NCI-H526 treated with DMSO at 0.1 percent for 48 hours (cell line): Measurements from ENCODE around the gene POMT1.

Source experiments
- DNase-seq: peaks from one replicate; lab custom pipeline; 2025; lab: John Stamatoyannopoulos, UW

The POMT1 gene

DNA sequence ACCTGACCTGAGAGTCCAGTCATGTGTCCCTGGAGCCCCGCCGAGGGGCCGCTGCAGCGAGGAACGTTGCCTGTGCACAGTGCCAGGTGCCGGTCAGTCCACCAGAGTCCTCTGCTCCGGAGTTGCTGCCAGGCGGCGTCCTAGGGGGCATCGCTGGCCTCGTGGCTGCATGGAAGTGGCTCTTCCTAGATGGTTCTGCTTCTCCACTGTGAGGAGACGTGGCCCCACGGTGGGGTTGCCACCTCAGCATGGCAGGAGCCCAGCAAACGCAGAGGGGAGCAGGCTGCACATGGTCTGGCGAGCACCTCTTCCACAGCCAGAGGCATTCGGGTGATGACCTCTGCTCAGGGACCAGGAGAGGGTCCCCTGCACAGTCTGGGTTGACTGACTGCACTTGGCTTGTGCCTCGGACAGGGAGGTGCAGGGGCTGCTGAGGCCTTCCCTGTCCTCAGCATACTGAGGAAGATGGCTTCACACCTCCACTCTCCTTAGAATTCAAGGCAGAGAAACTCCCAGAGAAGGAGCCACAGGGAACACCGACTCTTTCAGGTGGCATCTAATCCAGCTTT, 25.9 kb upstream of the POMT1 start:
- no peak for DNase-seq

DNA sequence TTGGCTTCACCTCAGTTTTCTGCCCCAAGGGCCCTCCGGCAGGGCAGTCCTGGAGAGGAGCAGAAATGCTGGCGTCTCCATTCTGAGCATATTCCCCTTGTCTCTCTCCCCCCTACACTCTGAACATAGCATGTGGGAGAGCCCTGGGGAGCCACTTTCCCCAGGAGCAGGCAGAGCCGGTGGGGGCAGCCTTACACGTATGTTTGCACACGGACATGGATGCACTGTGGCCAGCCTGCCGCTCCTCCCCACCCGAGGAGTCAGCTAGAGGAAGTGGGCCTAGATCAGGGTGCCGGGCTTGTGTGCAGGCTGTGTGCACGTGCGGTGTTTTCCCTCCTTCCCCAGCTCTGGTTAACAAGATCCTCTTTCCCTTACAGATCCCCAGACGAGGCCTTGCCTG, 25.4 kb upstream of the POMT1 start:
- no peak for DNase-seq

DNA sequence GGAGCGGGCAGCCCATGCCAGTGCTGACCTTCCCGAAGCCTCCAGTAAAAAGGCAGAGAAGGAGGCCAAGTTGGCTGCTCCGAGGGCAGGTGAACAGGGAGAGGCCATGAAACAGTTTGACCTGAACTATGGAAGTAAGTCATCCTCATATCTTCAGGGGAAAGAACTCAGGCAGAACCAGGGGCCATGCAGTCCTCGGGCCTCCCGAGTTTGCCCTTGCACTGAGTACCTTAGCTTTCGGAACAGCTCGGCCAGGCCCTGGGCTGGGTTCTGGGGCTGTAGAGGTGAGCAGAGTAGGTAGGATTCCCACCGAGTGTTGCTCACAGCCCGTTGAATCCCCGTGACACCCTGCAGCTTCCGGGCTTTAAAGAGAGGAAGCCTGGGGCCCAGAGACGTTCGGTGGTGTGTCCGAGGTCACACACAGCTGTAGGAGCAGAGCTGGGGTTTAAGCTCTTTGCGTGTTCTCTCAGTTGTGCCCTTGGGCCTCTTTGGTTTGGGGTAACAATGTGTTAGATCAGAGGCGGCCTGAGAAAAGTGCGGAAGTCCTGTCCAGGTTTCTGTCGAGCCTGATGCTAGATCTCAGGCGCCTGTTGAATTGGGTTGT, 24.8 kb upstream of the POMT1 start:
- no peak for DNase-seq

DNA sequence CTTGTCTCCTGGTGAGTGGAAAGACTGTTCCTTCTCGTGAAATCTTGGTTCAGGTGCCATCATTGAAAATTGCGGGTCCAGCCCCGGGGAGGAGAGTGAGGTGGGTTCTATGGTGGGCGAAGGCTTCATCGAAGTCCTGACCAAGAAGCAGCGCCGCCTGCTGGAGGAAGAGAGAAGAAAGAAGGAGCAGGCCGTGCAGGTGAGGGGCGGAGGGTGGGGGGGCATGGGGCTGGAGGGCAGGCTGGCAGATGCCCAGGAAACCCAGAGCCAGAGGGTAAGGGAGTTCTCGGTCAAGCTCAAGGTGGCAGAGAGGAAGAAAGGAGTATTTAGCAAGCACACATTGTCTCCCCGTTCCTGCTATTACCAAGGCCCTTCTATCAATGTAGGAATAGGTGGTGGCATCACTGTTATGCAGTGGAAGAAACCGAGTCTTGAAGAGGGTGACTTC, 24.3 kb upstream of the POMT1 start:
- peak; percentile 9 for DNase-seq

DNA sequence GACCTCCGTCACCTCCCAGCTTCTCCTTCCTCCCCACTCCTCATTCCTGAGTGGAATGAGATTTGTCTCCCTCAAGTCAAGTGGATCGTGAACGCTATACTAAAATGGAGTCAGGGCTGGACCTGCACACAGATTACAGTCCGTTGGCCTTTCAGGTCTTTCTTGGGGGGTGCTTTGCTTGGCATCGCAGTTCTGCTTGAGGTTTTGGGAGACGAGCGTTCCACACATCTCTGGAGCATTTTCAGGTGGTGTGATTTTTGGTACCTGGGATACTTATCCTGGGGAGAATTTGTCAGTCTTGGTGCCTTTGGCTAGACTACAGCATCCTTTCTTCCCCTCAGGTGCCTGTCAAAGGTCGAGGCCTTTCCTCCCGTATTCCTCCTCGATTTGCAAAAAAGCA, 23.8 kb upstream of the POMT1 start:
- no peak for DNase-seq

DNA sequence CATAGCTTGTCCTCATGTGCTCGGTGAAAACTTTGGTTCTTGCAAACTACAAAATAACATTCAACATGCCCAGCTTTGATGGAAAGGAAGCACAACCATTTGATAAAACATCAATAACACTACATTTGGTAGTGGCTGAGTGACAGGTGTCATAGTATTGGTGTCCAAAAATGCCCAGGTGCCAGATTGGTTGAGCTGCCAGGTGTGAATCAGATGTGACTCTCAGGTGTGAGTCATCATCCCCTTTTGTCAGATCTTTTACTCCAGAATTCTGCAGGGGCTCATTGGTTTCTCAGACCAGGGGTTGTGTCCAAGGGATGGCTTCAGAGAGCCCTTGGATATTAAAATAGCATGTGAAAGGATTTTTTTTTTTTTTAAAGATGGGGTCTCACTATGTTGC, 22.5 kb upstream of the POMT1 start:
- no peak for DNase-seq

DNA sequence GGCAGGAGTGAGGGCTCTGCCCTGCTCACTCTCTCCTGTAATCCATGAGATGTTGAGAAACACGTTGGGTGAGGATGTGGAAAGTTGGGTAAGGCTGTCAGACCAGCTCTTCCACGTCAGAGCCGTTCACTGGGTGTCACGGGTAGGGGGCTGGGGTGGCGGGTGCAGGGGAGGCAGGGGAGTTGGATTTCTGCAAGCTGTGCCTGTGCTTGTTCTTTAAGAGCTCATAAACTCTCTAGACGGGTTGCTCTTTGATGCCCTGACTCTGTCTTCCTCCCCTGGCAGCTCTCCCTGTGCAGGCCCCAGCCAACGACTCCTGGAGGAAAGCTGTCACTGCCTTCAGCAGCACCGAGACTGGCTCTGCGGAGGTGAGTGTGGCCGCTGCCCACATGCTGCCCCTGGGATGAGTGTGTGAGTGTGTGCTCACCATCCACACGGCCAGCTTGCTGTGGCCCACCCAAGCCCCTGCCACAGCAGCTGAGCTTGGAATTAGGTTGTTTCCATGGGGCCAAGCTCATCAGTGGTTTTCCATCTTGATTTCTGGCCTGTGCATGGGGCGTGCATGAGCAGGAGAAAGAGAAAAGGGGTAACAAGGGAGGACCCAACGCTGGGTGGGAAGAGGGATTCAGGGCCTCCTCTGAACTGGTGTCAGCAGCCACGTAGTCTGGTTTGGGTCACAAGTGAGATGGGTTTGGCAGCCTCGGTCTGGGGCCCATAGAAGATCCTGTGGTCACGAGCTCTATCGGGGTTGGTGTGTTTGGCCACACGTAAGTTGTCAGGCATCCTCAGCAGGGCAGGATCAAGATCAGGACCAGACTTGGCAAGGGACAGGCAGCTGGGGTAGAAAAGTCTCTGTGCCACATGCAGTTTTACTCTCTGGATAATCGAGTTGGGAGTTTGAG, 21.0 kb upstream of the POMT1 start:
- no peak for DNase-seq

DNA sequence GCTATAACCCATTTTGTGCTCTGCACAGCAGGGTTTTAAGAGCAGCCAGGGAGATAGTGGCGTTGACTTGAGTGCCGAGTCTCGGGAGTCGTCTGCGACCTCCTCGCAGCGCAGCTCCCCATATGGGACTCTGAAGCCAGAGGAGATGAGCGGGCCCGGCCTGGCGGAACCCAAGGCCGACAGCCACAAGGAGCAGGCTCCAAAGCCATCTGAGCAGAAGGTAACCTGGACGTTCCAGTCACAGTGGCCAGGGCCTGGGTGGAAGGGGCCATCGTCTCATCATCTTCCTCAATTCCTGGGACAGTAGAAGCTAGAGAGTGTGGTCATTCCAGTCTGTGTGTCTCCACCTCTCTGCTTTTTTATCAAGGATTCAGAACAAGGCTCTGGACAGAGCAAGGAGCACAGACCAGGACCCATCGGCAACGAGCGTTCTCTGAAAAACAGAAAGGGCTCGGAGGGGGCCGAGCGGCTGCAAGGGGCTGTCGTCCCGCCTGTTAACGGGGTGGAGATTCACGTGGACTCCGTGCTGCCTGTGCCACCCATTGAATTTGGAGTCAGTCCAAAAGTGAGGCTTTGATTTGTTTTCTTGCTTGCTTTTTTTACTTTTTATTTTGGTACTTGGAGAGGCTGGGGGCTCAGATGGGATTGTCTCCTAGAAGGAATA, 20.2 kb upstream of the POMT1 start:
- DNase-seq, result no peak

DNA sequence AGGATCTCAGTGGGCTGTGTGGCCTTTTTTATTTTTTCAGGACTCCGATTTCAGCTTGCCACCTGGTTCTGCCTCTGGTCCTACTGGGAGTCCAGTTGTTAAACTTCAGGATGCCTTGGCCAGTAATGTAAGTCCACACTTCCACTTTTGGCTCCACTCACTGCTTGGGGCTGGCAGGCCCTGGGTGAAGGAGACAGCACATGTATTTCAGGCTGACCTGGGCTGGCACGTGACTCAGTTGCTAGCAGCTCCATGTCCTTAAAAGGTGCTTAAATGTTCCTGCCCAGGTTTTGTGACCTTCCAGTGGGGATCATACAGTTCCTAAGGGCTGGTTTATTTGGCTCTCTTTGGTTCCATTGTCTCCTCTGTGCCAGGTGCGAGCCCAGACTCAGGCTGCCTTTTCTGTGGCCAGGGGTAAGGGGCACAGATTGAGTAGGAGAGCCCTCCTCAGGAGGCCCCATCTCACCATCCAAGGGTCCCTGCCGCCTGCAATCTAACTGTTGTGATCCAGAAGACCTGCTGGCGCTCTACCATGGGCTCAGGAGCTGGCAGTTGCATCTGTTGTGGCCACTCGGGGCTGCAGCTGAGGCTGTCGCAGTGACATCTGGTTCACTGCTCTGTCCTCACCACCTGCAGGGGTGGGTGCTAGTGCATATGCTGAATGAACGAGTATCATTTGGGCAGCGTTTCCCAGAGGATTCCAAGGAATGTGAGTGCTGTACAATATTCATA, 19.2 kb upstream of the POMT1 start:
- DNase-seq, result no peak

DNA sequence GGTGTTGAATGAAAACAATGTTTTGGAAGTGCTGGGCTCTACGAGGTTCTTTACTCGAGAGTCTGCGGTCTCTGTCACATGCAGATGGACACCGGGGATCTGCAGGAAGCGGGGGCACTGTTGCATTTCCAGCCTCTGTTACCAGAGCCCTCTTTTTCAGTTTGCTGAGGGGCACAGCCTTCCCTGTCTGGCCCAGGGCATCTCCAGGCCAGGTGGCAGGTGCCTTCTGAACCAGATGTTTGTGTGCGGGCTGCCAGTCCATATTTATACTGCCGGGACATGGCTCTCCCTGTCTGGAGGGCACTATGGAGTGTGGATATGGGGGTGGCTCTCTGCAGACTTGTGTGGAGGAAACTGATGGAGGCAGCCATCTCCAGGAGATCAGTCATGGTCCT, 18.7 kb upstream of the POMT1 start:
- DNase-seq, result no peak

DNA sequence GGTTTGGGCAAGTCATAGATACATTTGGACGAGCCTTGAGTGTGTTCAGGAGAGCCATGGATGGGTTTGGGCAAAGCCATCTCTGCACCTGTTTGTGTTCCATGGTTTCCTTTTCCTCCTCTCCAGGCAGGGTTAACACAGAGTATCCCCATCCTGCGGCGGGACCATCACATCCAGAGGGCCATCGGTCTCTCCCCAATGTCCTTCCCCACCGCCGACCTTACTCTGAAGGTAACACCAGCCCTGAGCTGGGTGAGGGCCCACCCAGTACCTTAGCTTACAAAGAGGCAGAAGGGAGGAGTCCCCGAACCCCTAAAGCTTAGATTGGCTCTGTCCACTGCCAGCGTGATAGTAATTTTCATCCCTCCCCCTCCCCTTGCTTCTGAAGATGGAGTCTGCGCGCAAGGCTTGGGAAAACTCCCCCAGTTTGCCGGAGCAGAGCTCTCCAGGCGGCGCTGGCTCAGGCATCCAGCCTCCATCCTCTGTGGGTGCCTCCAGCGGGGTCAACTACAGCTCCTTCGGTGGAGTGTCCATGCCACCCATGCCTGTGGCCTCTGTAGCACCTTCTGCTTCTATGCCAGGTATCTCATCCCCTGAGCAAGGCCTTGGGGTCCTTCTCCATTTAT, 18.0 kb upstream of the POMT1 start:
- no peak for DNase-seq

DNA sequence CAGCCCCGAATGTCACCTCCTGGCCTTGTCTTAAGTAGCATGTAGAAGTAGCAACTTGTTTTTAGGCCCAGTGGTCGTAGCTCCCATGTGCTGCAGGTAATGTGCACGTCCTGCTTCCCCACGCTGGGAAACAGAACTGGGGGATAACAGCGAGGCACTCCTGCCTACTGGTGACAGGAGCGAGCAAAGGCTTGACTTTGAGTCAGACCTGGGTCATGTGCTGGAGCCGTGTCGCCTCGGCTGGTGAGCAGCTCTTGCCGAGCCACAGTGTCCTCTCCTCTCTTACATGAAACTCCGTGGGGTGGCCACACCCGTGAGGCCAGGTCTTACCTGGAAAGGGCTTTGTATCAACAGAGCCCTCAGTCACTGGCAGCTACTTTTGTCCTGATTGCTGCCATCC, 17.5 kb upstream of the POMT1 start:
- no peak for DNase-seq

DNA sequence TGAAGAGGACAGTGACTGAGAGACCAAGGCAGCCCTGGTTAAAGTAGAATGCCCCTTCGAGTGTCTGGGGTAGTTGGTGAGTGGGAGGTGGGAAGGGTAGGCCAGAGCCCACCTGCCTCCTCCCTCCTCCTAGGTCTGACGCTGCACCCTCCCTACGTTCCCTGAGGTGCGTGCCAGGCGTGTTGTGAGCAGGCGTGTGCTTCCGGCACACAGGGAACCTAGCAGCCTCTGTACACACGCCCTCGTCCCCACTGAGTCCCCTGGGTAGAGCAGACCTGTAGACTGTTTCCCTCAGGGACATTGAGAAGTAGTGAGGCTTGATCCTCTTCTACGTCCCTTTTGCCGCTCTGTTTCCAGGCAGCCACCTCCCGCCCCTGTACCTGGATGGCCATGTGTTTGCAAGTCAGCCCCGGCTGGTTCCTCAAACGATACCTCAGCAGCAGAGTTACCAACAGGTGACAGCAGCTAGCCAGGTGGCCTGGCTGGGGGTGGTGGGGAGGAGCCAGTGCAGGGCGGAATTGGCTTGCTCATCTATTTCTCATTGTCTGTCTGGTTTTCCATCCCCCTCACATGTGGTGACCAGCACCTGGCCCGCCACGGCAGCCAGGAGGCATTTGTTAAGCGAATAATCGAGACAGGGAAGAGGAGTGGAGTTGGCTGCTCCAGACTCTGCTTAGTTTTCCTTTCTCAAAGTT, 16.8 kb upstream of the POMT1 start:
- no peak for DNase-seq

DNA sequence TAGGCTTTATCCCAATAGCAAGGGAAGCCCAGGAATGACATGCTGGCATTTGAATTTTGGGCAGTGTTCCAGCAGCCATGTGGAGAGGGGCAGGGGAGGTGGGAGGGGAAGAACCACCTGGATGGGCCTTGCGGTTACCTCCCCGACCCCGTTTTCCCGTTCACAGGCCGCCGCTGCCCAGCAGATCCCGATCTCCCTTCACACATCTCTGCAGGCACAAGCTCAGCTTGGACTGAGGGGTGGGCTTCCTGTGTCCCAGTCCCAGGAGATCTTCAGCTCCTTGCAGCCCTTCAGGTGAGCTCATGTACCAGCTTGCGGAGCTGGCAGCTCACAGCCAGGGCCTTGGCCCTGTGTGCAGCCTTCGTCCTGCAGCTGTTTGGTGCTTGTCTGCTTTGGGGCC, 15.7 kb upstream of the POMT1 start:
- no peak for DNase-seq

DNA sequence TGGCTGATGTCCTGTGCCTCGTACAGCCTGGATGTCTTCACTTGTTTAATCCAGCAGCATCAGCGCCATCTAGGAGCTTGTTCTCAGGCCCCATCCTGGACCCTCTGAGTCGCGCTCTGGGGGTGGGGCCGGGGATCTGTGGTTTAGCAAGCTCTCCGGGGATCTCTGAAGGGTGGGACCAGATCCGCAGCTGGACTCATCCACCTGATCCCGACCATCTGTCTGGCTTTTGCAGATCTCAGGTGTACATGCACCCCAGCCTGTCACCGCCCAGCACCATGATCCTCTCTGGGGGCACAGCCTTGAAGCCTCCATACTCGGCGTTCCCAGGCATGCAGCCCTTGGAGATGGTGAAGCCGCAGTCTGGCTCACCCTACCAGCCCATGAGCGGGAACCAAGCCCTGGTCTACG, 15.1 kb upstream of the POMT1 start:
- DNase-seq, result no peak

DNA sequence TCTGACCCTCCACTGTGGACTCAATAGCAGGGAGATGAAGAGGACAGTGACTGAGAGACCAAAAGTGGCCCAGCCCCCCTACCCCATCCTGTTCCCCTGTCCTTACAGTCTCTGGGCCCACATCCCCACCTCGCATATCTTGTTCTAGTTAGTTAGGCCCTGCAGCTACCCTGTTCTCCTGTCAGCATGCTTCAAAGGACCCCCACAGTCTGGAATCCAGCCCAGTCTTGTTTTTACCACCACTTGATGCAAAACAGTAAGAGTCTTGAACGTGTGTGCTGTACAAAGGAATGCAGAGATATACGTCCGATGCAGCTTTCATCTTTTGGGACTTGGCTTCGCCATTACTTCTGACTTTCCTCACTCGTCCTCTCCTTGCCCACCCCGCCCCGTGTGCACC, 12.2 kb upstream of the POMT1 start:
- no peak for DNase-seq

DNA sequence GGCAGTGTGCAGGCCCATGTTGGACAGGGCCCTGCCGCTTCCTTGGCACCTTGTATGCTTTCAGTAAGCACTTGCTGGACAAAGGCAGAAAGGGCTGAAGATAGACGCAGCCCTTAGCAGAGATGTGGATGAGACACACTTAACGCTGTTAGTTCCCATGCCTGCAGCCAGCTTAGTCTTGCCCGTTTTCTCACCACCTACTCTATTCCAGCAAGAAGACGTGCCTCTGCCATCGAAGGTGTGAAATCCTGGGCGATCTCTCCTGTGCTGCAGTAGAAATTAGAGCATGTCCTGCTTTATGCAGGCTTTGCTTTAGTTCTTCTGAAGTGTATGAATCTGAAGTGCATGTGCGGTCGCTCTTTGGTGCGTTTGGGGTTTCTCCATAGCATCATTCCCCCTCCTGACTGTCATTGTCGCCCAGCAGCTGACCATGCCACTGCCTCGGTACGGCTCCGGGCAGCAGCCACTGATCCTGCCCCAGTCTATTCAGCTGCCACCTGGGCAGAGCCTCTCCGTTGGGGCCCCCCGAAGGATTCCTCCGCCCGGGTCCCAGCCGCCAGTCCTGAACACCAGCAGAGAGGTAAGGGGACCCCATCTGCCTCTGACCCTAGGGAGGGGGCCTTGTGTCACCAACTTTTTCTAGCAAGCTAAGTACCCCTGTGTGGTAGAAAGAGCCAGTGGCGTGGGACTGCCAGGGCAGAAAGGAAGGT, 11.6 kb upstream of the POMT1 start:
- DNase-seq, result no peak

DNA sequence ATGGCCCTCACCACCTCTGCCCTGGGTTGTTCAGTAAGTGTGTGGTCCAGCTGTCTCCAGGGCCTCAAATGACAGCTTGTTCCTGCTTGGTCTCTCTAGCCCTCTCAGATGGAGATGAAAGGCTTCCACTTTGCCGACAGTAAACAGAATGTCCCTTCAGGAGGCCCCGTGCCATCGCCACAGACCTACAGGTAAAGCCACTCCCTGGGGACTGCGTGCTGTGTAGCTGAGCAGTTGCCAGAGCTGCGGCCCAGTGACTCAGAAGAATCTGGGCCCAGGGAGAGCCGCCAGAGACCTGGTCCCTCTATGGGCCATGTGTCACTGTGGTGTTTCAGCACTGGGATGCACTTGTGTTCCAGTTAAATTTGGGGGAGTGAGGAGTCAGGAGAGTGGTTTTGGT, 10.6 kb upstream of the POMT1 start:
- DNase-seq, result no peak

DNA sequence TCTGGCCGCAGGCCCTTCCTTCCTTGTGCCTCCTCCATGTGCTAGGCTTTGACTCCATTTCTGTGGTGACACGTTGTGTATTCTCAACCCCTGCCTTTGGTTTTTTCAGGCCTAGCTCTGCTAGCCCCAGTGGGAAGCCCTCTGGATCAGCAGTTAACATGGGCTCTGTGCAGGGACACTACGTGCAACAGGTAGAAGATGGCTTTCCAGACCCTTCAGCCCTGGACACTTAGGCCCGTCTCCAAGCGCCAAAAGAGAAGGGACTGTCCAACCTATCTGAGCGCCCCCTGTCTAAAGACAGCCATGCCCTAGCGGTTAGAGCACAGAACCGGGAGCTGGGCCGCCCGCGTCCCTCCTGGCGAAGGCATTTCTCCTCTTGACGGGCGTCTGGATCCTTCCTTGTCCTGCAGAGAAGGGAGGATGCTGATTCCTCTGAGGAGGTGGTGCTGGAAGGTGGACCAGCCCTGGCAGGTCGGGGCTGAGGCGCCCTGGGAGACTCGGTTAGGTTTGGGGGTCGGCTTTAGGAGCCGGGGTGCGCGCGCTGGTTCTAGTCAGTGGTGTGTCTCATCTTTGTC, 8.3 kb upstream of the POMT1 start:
- DNase-seq, result no peak

DNA sequence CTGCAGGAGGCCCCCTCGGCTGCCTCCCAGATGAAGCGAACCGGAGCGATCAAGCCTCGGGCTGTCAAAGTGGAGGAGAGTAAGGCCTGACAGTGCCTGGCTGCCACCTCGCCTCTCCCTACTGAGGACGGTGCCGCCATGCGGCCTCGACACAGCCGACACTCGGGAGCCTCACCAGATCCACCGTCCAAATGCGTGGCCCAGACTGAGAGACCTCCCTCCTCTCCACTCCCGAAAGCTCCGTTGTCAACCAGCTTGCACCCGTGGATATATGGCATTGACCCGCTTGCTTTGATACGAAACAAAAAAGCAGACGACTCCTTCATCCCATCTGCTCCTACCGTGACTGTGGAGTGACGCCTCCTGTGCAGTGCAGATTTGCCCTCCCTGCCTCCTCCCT, 6.9 kb upstream of the POMT1 start:
- no peak for DNase-seq
